Stimulated activated CD4-positive, alpha-beta T cell treated with anti-CD3 and anti-CD28 coated beads, Interleukin-15, amount 100 ng/mL, for 1 hour (primary cell): ENCODE measurements around the gene VPS8.
"Not testable (repeated sequence)": the region's sequence is repeated elsewhere in the genome, so short reads cannot be mapped to it uniquely, and the experiment has no call there.

Experiments
- DNase-seq, 2 donors: peaks; one replicate each; pipeline ENCODE4 v3.0.0-alpha.2; 2020; ENCODE audit warnings: low read depth in 1 of 2, low spot score in 1 of 2

Gene VPS8

GRCh38 chr3:184914628-184915027 lies 102.7 kb downstream of the VPS8 start:
- no peak for DNase-seq

- no peak for DNase-seq
These were observed 106.8 kb downstream of the VPS8 start for GRCh38 chr3:184918750-184919149.

GRCh38 chr3:184919651-184920050 lies 107.7 kb downstream of the VPS8 start:
- no peak for DNase-seq

GRCh38 chr3:184924547-184924946 lies 112.6 kb downstream of the VPS8 start:
- DNase-seq, result no peak

- no peak for DNase-seq
These were observed 115.9 kb downstream of the VPS8 start for GRCh38 chr3:184927796-184928315.

- DNase-seq, result no peak
These were observed 120.8 kb downstream of the VPS8 start for GRCh38 chr3:184932777-184933176.

GRCh38 chr3:184937611-184938010 lies 125.6 kb downstream of the VPS8 start:
- no peak for DNase-seq

GRCh38 chr3:184941408-184941807 lies 129.4 kb downstream of the VPS8 start:
- no peak for DNase-seq

GRCh38 chr3:184942735-184943134 lies 130.8 kb downstream of the VPS8 start:
- DNase-seq, result no peak

GRCh38 chr3:184944241-184944640 lies 132.3 kb downstream of the VPS8 start:
- DNase-seq, result no peak

- no peak for DNase-seq
These were observed 134.1 kb downstream of the VPS8 start for GRCh38 chr3:184945886-184946625.

GRCh38 chr3:184946917-184947316 lies 135.0 kb downstream of the VPS8 start:
- no peak for DNase-seq

- DNase-seq, result no peak
These were observed 137.4 kb downstream of the VPS8 start for GRCh38 chr3:184949251-184949965.

GRCh38 chr3:184950816-184951215 lies 138.8 kb downstream of the VPS8 start:
- DNase-seq, result not testable (repeated sequence)

GRCh38 chr3:184952671-184953070 lies 140.7 kb downstream of the VPS8 start:
- no peak for DNase-seq

GRCh38 chr3:184953401-184953800 lies 141.4 kb downstream of the VPS8 start:
- no peak for DNase-seq

- no peak for DNase-seq
These were observed 142.3 kb downstream of the VPS8 start for GRCh38 chr3:184954251-184954650.

GRCh38 chr3:184954851-184955250 lies 142.9 kb downstream of the VPS8 start:
- DNase-seq, result not testable (repeated sequence)

GRCh38 chr3:184965639-184966430 lies 153.9 kb downstream of the VPS8 start:
- no peak for DNase-seq

- DNase-seq, result no peak
These were observed 156.1 kb downstream of the VPS8 start for GRCh38 chr3:184968115-184968514.

GRCh38 chr3:184970186-184970585 lies 158.2 kb downstream of the VPS8 start:
- no peak for DNase-seq

- DNase-seq, result no peak
These were observed 165.8 kb downstream of the VPS8 start for GRCh38 chr3:184977796-184978195.
